HepG2 (cell line): ENCODE measurements around the gene PNO1. TPM values are rescaled to one million over a fixed set of nuclear protein-coding genes. Genes with fewer than 3 reads are reported as not detected.

Source experiments
- BHLHE40 ChIP-seq: IDR thresholded peaks from 2 replicates; pipeline ENCODE4 v1.6.1; 2011; ENCODE audit warnings: low read length, improper control_type of control experiment
- CHCHD3 ChIP-seq: sonication (generic); formaldehyde crosslinking; IDR thresholded peaks from 2 replicates; pipeline ENCODE4 v1.8.0; 2022; ENCODE audit warnings: mild to moderate bottlenecking, missing genetic modification reagents, moderate library complexity
- ELF3 ChIP-seq: IDR thresholded peaks from 2 replicates; pipeline ENCODE4 v1.6.1; 2016; ENCODE audit warnings: missing genetic modification reagents, missing compliant biosample characterization
- HOXA5 ChIP-seq: sonication (generic); formaldehyde crosslinking; IDR thresholded peaks from 2 replicates; pipeline ENCODE4 v1.4.0; 2020; ENCODE audit warnings: missing genetic modification reagents
- KAT7 ChIP-seq: IDR thresholded peaks from 2 replicates; pipeline ENCODE4 v1.6.1; 2018; ENCODE audit warnings: borderline replicate concordance, missing compliant biosample characterization
- KDM4B ChIP-seq: sonication (generic); formaldehyde crosslinking; IDR thresholded peaks from 2 replicates; pipeline ENCODE4 v1.4.0; 2020; ENCODE audit warnings: missing genetic modification reagents
- KMT2A ChIP-seq: sonication (generic); formaldehyde crosslinking; IDR thresholded peaks from 2 replicates; pipeline ENCODE4 v1.4.0; 2020; ENCODE audit warnings: missing genetic modification reagents
- MXD4 ChIP-seq: IDR thresholded peaks from 2 replicates; pipeline ENCODE4 v1.6.1; 2016; ENCODE audit warnings: mild to moderate bottlenecking, missing biosample characterization, missing genetic modification reagents
- NKX3-1 ChIP-seq: sonication (generic); formaldehyde crosslinking; IDR thresholded peaks from 2 replicates; pipeline ENCODE4 v1.5.0; 2020; ENCODE audit warnings: missing genetic modification reagents
- PITX1 ChIP-seq: sonication (generic); formaldehyde crosslinking; IDR thresholded peaks from 2 replicates; pipeline ENCODE4 v1.5.1; 2020; ENCODE audit warnings: mild to moderate bottlenecking, missing genetic modification reagents
- POLR2AphosphoS5 ChIP-seq: IDR thresholded peaks from 2 replicates; pipeline ENCODE4 v1.6.1; 2012; ENCODE audit warnings: low read depth, low read length
- RCOR2 ChIP-seq: IDR thresholded peaks from 2 replicates; pipeline ENCODE4 v1.6.1; 2016; ENCODE audit warnings: missing biosample characterization, missing genetic modification reagents
- REPIN1 ChIP-seq: sonication (generic); formaldehyde crosslinking; IDR thresholded peaks from 2 replicates; pipeline ENCODE4 v1.8.0; 2022; ENCODE audit warnings: missing genetic modification reagents, low read depth, mild to moderate bottlenecking, borderline replicate concordance
- SAP130 ChIP-seq: IDR thresholded peaks from 2 replicates; pipeline ENCODE4 v1.6.1; 2016; ENCODE audit warnings: low read depth
- SP2 ChIP-seq: sonication (generic); formaldehyde crosslinking; IDR thresholded peaks from 2 replicates; pipeline ENCODE4 v1.5.1; 2020; ENCODE audit warnings: mild to moderate bottlenecking, missing genetic modification reagents
- STAG1 ChIP-seq: sonication (generic); formaldehyde crosslinking; IDR thresholded peaks from 2 replicates; pipeline ENCODE4 v1.4.0; 2020; ENCODE audit warnings: missing genetic modification reagents
- ZNF205 ChIP-seq: IDR thresholded peaks from 2 replicates; pipeline ENCODE4 v1.6.1; 2018; ENCODE audit warnings: missing biosample characterization, missing genetic modification reagents
- ZNF3 ChIP-seq: IDR thresholded peaks from 2 replicates; pipeline ENCODE4 v1.7.0; 2017; ENCODE audit warnings: inconsistent platforms
- ZNF34 ChIP-seq: sonication (generic); formaldehyde crosslinking; IDR thresholded peaks from 2 replicates; pipeline ENCODE4 v1.4.0; 2020; ENCODE audit warnings: mild to moderate bottlenecking, missing genetic modification reagents, borderline replicate concordance
- ZNF644 ChIP-seq: IDR thresholded peaks from 2 replicates; pipeline ENCODE4 v1.6.1; 2016; ENCODE audit warnings: low read depth
- ZNF781 ChIP-seq: sonication (generic); formaldehyde crosslinking; IDR thresholded peaks from 2 replicates; pipeline ENCODE4 v1.5.1; 2020; ENCODE audit warnings: borderline replicate concordance, mild to moderate bottlenecking, missing genetic modification reagents; ENCODE audit errors: not compliant biosample characterization
- ZNF816 ChIP-seq: sonication (generic); formaldehyde crosslinking; IDR thresholded peaks from 2 replicates; pipeline ENCODE4 v1.8.0; 2022; ENCODE audit warnings: missing genetic modification reagents, mild to moderate bottlenecking, borderline replicate concordance
- ZSCAN12 ChIP-seq: sonication (generic); formaldehyde crosslinking; IDR thresholded peaks from 2 replicates; pipeline ENCODE4 v1.9.0; 2021; ENCODE audit warnings: mild to moderate bottlenecking, missing genetic modification reagents
- polyA plus RNA-seq, 8 experiments: library from polyadenylated mRNA; depleted of rRNA in 3 of 8; stranded (reverse) in 7 of 8; unstranded in 1 of 8; fragments of >200 nt; fragmentation: Illumina TruSeq in 4 of 8; extraction: Trizol in 4 of 8; gene quantifications; 2 replicates each; pipeline versions ENCODE4 v1.2.1 to v1.2.3, GENCODE V29; 2011 to 2016; ENCODE audit warnings: low read depth in 4 of 8, missing spikeins in 1 of 8, mixed read lengths in 1 of 8; ENCODE audit not compliant: insufficient read depth in 1 of 8
- total RNA-seq, 5 experiments: library from RNA; depleted of rRNA; stranded (reverse); fragments of >200 nt; fragmentation: Illumina TruSeq; extraction: Trizol; gene quantifications; 2 replicates each; pipeline ENCODE4 v1.2.3, GENCODE V29; 2016; ENCODE audit warnings: low read depth in 1 of 5
- TF ChIP-seq, protein P1 (sequence below): IDR thresholded peaks from 2 replicates; pipeline ENCODE4 v1.4.0; 2020; ENCODE audit warnings: mild to moderate bottlenecking, missing genetic modification reagents
- TF ChIP-seq, protein P2 (sequence below): sonication (generic); formaldehyde crosslinking; conservative IDR thresholded peaks from 2 replicates; pipeline ENCODE4 v1.8.0; 2022; ENCODE audit warnings: mild to moderate bottlenecking, moderate library complexity, missing genetic modification reagents
- TF ChIP-seq, protein P3 (sequence below): fragments of 450-650 bp; IDR thresholded peaks from 2 replicates; pipeline ENCODE4 v1.6.1; 2016

The PNO1 gene
- total and polyA plus RNA-seq, 2 of the 13 experiments (the other 11 are each of a cell fraction or from before 2014, with no cell fraction given): 12.8 to 48.5 TPM

DNA sequence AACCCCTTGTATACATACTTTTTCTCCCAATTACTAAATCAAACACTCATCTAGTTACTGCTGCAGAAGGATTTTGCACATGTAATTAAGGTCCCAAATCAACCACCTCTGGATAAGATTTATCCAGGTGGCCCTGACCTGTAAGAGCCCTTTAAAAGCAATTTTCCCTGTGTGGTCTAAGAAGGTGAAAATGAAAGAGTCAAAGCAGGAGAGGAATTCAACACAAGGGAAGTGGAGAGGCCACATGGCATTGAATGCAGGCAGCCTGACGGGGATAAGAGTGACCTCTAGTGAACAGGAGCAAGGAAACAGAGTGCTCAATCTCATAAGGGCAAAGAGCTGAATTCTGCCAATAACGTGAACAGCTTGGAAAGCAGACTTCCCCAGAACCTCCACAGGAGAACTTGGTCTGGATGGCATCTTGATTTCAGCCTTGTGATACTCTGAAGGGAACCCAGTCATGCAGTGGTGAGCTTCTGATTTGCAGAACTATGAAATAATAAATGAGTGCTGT, 67.5 kb downstream of the PNO1 start (continued):
- TF ChIP-seq, protein P1, sequence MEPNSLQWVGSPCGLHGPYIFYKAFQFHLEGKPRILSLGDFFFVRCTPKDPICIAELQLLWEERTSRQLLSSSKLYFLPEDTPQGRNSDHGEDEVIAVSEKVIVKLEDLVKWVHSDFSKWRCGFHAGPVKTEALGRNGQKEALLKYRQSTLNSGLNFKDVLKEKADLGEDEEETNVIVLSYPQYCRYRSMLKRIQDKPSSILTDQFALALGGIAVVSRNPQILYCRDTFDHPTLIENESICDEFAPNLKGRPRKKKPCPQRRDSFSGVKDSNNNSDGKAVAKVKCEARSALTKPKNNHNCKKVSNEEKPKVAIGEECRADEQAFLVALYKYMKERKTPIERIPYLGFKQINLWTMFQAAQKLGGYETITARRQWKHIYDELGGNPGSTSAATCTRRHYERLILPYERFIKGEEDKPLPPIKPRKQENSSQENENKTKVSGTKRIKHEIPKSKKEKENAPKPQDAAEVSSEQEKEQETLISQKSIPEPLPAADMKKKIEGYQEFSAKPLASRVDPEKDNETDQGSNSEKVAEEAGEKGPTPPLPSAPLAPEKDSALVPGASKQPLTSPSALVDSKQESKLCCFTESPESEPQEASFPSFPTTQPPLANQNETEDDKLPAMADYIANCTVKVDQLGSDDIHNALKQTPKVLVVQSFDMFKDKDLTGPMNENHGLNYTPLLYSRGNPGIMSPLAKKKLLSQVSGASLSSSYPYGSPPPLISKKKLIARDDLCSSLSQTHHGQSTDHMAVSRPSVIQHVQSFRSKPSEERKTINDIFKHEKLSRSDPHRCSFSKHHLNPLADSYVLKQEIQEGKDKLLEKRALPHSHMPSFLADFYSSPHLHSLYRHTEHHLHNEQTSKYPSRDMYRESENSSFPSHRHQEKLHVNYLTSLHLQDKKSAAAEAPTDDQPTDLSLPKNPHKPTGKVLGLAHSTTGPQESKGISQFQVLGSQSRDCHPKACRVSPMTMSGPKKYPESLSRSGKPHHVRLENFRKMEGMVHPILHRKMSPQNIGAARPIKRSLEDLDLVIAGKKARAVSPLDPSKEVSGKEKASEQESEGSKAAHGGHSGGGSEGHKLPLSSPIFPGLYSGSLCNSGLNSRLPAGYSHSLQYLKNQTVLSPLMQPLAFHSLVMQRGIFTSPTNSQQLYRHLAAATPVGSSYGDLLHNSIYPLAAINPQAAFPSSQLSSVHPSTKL (CRISPR knock-in tag): 0 out of 2 replicates have a peak, but pooled peaks have one; percentile 24
- TF ChIP-seq RCOR2 (no peak), KAT7 (CRISPR knock-in tag) (0 out of 2 replicates have a peak, but pooled peaks have one; percentile 58), MXD4 (CRISPR knock-in tag) (0 out of 2 replicates have a peak, but pooled peaks have one; percentile 44), BHLHE40 (no peak), POLR2AphosphoS5 (no peak), ZNF205 (CRISPR knock-in tag) (peak; percentile 98), STAG1 (peak; percentile 61), SP2 (no peak), ELF3 (peak; percentile 72), SAP130 (CRISPR knock-in tag) (peak; percentile 74), CHCHD3 (CRISPR knock-in tag) (no peak), ZNF34 (0 out of 2 replicates have a peak, but pooled peaks have one; percentile 66), KMT2A (peak; percentile 76), ZNF781 (no peak), ZSCAN12 (CRISPR knock-in tag) (no peak), ZNF644 (CRISPR knock-in tag) (peak; percentile 55; the same call in 1 of the 2 replicates), PITX1 (0 out of 2 replicates have a peak, but pooled peaks have one; percentile 22), ZNF3 (peak; percentile 87), HOXA5 (CRISPR knock-in tag) (0 out of 2 replicates have a peak, but pooled peaks have one; percentile 35), KDM4B (0 out of 2 replicates have a peak, but pooled peaks have one; percentile 48), NKX3-1 (no peak), REPIN1 (CRISPR knock-in tag) (peak; percentile 45; the same call in 1 of the 2 replicates), ZNF816 (no peak)
- TF ChIP-seq, protein P2, sequence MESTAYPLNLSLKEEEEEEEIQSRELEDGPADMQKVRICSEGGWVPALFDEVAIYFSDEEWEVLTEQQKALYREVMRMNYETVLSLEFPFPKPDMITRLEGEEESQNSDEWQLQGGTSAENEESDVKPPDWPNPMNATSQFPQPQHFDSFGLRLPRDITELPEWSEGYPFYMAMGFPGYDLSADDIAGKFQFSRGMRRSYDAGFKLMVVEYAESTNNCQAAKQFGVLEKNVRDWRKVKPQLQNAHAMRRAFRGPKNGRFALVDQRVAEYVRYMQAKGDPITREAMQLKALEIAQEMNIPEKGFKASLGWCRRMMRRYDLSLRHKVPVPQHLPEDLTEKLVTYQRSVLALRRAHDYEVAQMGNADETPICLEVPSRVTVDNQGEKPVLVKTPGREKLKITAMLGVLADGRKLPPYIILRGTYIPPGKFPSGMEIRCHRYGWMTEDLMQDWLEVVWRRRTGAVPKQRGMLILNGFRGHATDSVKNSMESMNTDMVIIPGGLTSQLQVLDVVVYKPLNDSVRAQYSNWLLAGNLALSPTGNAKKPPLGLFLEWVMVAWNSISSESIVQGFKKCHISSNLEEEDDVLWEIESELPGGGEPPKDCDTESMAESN: 0 out of 2 replicates have a peak, but pooled peaks have one; percentile 58
- TF ChIP-seq, protein P3, sequence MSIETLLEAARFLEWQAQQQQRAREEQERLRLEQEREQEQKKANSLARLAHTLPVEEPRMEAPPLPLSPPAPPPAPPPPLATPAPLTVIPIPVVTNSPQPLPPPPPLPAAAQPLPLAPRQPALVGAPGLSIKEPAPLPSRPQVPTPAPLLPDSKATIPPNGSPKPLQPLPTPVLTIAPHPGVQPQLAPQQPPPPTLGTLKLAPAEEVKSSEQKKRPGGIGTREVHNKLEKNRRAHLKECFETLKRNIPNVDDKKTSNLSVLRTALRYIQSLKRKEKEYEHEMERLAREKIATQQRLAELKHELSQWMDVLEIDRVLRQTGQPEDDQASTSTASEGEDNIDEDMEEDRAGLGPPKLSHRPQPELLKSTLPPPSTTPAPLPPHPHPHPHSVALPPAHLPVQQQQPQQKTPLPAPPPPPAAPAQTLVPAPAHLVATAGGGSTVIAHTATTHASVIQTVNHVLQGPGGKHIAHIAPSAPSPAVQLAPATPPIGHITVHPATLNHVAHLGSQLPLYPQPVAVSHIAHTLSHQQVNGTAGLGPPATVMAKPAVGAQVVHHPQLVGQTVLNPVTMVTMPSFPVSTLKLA: 0 out of 2 replicates have a peak, but pooled peaks have one; percentile 34
